Renal cortex interstitium (tissue), 11 donors: Measurements from ENCODE around the gene SESN1. TPM values are rescaled to one million over a fixed set of nuclear protein-coding genes. Genes with fewer than 3 reads are reported as not detected.

Source experiments
- DNase-seq, 11 donors: peaks; one replicate each; pipeline ENCODE4 v3.0.0-alpha.2; 2013; ENCODE audit warnings: low read depth in 9 of 11, low spot score in 4 of 11; ENCODE audit errors: extremely low read depth in 1 of 11
- polyA plus RNA-seq, 3 donors: library from polyadenylated mRNA; unstranded; fragments of 120-200 nt; gene quantifications; one replicate each; pipeline ENCODE4 v1.2.1, GENCODE V29; 2013; ENCODE audit not compliant: insufficient read length in 3 of 3

The SESN1 gene
- polyA plus RNA-seq, 3 donors, result 23.5 to 27.2 (median 26.2) TPM

GRCh38 chr6:109074133-109074415 is 20.6 kb downstream of the SESN1 start:
- DNase-seq, result no peak

- peak in 9 of 11 donors; percentile 37 to 78 (median 56) for DNase-seq
Measured at GRCh38 chr6:109073344-109074132, 21.1 kb downstream of the SESN1 start.

- DNase-seq, result no peak
Measured at GRCh38 chr6:109071125-109071917, 23.3 kb downstream of the SESN1 start.

- DNase-seq, result no peak
Measured at GRCh38 chr6:109069746-109070145, 24.9 kb downstream of the SESN1 start.

- DNase-seq, result no peak
Measured at GRCh38 chr6:109062767-109063352, 31.8 kb downstream of the SESN1 start.

GRCh38 chr6:109062216-109062615 is 32.4 kb downstream of the SESN1 start:
- DNase-seq, result no peak

DNA sequence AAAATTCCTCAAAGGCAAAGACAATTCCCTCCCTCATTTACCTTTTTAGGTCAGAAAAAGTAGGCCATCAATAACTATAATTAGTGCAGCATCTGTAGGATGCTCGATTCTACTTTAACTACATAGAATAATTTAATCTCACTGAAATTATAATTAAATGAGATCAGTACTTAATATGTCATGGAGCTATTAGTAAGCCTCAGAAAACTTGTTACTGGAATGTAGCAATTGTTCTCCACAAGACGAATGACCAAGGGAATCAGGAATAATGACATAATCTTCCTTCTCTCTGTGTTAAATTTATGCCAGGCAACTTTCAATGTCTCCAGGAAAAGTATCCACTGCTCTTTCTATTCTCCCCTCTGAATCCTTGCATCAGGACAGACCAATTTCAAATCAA is 34.1 kb downstream of the SESN1 start:
- no peak for DNase-seq

DNA sequence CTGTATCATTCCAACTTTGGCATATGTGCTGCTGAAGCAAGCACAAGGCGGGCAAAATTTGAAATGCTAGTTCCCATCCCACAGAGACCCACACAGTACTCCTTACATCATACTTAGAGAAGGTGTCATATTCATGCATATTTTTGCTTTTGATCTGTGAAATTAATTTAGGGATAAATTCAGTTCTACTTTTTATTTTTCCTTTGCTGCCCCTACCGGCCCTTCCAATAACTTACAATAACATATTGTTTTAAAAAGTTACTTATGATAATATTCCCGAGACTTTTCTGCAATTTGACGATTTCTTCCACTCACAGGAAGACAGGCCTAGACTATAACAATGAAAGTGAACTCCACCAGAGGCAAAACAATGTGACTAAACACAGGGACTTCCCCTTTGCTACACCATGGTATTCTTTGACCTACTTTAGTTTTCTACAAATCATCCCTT is 35.0 kb downstream of the SESN1 start:
- DNase-seq, result no peak

- DNase-seq, result no peak
Measured at GRCh38 chr6:109059153-109059552, 35.5 kb downstream of the SESN1 start.

DNA sequence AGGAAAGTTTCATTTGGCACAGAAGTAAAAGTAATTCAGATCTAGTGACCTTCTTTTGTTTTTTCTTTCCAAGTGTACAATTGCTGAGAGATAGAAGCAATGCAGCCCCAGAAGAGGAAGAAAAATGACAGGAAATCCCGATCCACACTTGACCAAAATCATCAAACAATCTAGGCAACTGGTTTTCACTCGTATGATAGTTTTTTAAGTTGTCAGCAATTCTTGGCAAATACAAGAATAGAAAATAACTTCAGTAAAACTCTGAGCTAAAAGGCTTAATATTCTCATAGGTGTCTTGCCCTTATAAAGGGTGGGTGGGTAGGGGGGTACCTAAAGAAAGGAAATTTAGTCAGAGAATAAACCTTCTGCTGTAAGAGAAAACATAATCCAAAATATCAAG is 36.0 kb downstream of the SESN1 start:
- DNase-seq, result no peak

DNA sequence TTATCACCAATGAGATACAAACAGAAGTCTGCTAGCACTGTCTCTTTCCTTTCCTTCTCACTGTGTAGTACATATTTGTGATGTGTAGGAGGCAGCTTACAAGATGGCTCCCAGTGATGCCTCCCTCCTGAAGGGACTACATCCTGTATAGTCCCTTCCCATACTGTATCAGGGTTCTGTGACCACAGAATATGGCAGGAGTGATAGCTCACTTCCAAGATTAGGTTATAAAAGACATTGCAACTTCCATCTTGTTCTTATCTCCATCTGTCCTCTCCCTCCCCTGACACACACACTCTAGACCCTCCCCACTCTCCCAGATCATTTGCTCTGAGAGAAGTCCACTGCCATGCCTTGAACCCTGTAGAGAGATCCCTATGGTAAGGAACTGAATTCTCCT is 38.0 kb downstream of the SESN1 start:
- no peak for DNase-seq

DNA sequence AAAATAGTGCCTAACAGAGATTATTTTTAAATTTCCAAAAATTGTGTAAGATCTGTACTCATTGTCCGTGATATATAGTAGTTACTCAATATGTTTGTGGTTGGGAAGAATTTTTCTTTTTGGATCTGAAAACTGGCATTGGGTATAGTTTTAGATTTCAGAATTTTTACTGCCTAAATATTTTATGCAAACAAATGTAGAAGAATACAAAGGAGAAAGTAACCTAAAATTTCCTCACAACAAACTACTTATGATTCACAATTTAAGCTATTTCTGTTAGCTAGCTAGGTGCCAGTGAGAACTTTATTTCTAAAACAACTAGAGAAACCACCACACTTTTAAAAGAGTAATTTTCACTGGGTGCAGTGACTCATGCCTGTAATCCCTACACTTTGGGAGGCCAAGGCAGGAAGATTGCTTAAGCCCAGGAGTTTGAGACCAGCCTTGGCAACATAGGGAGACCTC is 38.8 kb downstream of the SESN1 start:
- DNase-seq, result no peak

- peak in 9 of 11 donors; percentile 23 to 65 (median 39) for DNase-seq
Measured at GRCh38 chr6:109053336-109053735, 41.3 kb downstream of the SESN1 start.

DNA sequence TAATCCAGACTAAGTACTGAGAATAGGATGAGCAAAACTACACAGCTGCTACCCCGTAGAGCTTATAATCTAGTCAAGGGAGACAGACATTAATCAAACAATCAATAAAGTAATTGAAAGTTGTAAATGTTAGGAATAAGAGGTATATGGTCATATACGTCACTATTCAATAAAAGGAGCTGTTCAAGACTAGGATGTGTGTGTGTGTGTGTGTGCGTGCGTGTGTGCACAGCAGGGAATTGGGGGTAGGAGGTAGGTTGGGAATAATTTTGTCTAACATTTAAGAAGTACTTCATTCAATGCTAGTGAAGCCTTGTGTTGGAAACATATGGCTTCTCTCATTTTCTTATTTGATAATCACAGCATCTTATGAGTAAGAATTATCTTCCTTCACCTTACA is 41.8 kb downstream of the SESN1 start:
- DNase-seq, result no peak

DNA sequence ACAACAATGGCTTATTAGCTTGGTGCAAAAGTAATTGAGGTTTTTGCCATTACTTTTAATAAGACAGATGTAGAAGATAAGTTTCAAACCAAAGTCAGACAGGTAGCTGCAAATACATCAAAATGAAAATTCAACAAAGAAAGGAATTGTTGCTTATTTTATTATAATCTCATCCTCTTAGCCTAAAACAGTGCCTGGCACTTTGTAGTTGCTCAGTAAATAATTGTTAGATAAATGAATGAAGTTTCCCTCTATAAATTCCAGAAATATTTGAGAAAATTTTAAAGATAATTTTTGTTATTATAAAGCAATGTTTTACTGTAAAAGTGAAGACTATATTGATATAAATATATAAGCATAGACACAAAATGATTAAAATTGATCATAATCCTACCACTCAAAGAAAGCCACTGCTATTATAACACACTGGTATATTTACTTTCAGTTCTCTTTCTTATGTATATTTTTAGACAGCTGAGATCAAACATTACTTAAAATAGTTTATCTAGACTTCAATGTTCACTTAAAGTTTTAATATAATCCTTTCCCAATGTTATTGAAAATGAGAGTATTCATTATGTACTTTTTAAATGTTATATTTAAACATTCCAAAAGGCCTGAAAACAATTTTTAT is 42.5 kb downstream of the SESN1 start:
- DNase-seq, result no peak

DNA sequence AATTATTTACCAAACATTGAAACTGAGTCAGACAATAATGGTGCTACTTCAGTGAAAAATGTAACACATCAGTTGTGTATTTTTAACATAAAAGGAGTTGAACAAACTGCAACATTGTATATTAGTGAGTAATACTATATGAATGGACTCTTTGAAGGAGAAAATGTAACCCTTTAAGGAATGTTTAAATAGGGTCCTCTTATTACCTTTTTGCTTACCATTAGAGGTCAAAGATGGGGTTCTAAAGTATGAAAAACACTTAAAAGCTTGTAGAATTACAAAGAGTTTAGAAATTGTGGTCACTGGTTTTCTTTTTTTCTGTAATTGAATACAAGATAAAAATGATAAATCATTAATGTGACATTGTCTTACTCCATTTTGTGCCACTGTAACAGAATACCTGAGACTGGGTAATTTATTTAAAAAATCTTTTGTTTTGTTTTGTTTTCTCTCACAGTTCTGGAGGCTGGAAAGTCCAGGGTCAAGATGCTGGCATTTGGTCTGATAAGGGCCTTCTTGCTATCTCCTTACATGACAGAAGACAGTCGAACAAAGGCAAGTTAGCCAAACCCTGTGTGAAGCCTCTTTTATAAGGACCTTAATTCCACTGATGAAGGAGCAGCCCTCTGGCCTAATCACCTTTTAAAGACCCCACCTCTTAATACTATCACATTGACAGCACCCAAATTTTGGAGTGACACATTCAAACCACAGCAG is 43.2 kb downstream of the SESN1 start:
- DNase-seq, result no peak

DNA sequence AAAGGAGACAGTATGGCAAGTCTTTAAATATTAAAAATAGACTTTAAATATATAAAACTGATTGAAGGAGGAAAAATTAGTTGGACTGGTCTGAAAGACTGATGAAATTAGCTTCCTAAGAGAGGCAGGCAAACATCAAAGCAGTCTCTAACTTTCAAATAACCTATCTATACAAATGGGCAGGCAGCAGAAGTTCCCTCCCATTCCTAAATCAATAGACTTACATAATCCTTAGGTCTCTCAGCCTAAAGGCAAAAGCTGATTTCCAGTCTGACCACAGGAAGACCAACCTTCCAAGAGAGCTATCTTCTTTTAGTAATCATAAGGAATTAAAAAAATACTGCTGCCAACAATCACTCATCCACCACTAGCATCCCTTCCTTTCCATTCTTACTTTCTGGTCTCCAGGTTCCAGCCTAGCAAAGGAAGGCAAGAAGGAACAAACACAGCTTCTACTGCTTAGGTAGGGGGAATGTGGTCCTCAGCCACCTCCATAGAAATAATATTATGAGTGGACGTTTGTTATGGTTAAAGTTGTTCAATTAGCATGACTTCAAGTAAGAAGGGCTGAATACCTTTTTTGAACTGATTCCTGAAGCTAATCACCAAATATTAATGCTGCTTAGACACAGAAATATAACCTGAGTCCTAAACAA is 44.1 kb downstream of the SESN1 start:
- no peak for DNase-seq

DNA sequence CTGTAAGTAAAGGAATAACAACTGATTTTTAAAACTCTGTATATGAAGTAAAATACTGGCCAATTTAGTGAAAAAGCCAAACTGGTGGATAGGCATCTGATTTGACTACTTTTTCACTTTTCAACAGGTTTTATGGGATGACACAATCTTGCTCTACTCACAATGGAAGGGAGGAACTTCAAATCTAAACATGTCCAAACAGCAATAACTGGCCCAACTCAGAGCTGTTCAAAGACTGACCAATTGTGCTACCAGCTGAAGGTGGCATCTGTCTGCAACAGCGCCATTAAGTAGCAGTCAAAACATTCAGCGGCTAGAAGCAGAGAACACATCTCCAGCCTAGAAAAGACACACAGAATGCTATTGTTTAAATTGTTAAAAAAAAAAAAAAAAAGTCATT is 44.6 kb downstream of the SESN1 start:
- no peak for DNase-seq
